HepG2 (cell line): Measurements from ENCODE around the gene HDDC2.

Experiments
- ARHGAP35 ChIP-seq: sonication (generic); formaldehyde crosslinking; IDR thresholded peaks from 2 replicates; pipeline ENCODE4 v1.9.0; 2022; ENCODE audit warnings: mild to moderate bottlenecking, inconsistent platforms, moderate library complexity, missing genetic modification reagents, borderline replicate concordance
- HDAC2 ChIP-seq: sonication (generic); formaldehyde crosslinking; IDR thresholded peaks from 2 replicates; pipeline ENCODE4 v1.4.0; 2020; ENCODE audit warnings: missing genetic modification reagents
- KDM1A ChIP-seq: IDR thresholded peaks from 2 replicates; pipeline ENCODE4 v1.6.1; 2016; ENCODE audit warnings: missing compliant biosample characterization
- POLR2A ChIP-seq, 2 experiments: IDR thresholded peaks; 2 replicates each; pipeline ENCODE4 v1.6.1; 2011; ENCODE audit warnings: low read depth in 2 of 2, low read length in 2 of 2, mild to moderate bottlenecking in 1 of 2, moderate library complexity in 1 of 2; ENCODE audit not compliant: insufficient read depth in 1 of 2
- POLR2AphosphoS5 ChIP-seq: IDR thresholded peaks from 2 replicates; pipeline ENCODE4 v1.6.1; 2012; ENCODE audit warnings: low read depth, low read length
- RAD21 ChIP-seq: fragments of 450-650 bp; formaldehyde crosslinking; IDR thresholded peaks from 2 replicates; pipeline ENCODE4 v1.5.0; 2020; ENCODE audit warnings: mild to moderate bottlenecking
- SAFB2 ChIP-seq: sonication (generic); formaldehyde crosslinking; IDR thresholded peaks from 2 replicates; pipeline ENCODE4 v1.5.1; 2020; ENCODE audit warnings: missing genetic modification reagents, low read depth, mild to moderate bottlenecking, borderline replicate concordance
- TCF12 ChIP-seq, 2 experiments: fragments of 450-650 bp in 1 of 2; sonication (generic) in 1 of 2; formaldehyde crosslinking in 1 of 2; IDR thresholded peaks; 2 replicates each; pipeline versions ENCODE4 v1.6.1 to v1.8.0; 2017 to 2022; ENCODE audit warnings: antibody characterized with exemption in 1 of 2, mild to moderate bottlenecking in 1 of 2, missing genetic modification reagents in 1 of 2, moderate library complexity in 1 of 2
- TF ChIP-seq, protein P1 (sequence below): sonication (generic); formaldehyde crosslinking; IDR thresholded peaks from 2 replicates; pipeline ENCODE4 v1.5.0; 2020; ENCODE audit warnings: mild to moderate bottlenecking, missing genetic modification reagents, moderate library complexity

DNA sequence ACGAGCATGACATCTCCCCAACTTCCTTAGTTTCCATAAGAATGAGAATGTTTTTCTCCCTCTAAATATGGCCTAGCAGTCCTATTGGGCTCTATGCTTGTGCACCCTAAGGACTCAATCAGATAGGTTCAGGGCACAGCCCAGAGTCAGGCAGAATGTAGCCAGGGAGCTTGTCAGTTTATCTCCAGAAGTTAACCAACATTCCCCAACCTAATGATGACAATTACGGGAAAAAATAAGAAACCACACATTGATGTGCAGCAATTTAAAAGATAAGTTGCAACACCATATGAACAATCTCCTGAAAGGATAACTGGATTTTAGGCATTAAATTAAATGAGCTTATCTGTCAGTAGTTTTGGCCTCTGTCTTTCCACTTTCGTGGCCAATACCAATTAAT is 71.1 kb downstream of the HDDC2 start:
- TF ChIP-seq POLR2A (IDR thresholded peaks at IDR 0.05; ENCODE audit: insufficient read depth in 1 of 2, low read depth in 2 of 2, low read length in 2 of 2) (no peak), RAD21 (no peak), POLR2AphosphoS5 (no peak), ARHGAP35 (CRISPR knock-in tag) (no peak), HDAC2 (CRISPR knock-in tag) (no peak), TCF12 (IDR thresholded peaks at IDR 0.05) (no peak), TCF12 (CRISPR knock-in tag; IDR thresholded peaks at IDR 0.05) (no peak), SAFB2 (no peak), KDM1A (no peak)
- TF ChIP-seq, protein P1, sequence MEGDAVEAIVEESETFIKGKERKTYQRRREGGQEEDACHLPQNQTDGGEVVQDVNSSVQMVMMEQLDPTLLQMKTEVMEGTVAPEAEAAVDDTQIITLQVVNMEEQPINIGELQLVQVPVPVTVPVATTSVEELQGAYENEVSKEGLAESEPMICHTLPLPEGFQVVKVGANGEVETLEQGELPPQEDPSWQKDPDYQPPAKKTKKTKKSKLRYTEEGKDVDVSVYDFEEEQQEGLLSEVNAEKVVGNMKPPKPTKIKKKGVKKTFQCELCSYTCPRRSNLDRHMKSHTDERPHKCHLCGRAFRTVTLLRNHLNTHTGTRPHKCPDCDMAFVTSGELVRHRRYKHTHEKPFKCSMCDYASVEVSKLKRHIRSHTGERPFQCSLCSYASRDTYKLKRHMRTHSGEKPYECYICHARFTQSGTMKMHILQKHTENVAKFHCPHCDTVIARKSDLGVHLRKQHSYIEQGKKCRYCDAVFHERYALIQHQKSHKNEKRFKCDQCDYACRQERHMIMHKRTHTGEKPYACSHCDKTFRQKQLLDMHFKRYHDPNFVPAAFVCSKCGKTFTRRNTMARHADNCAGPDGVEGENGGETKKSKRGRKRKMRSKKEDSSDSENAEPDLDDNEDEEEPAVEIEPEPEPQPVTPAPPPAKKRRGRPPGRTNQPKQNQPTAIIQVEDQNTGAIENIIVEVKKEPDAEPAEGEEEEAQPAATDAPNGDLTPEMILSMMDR (CRISPR knock-in tag), result no peak
